HG02623 (cell line): ENCODE results near the gene NLK.
"Not testable (repeated sequence)": the region's sequence is repeated elsewhere in the genome, so short reads cannot be mapped to it uniquely, and the experiment has no call there.

Source experiments
- ATAC-seq: cut with Tn5 transposase; IDR thresholded peaks from one replicate; pipeline ENCODE4 v1.9.1; 2021; ENCODE audit warnings: moderate library complexity; ENCODE audit not compliant: unreplicated experiment

The NLK gene

GRCh38 chr17:28228109-28228840 is 185.8 kb downstream of the NLK start:
- ATAC-seq, result no peak

- ATAC-seq, result no peak
Observed at GRCh38 chr17:28228986-28229729, 186.7 kb downstream of the NLK start.

- no peak for ATAC-seq
Observed at GRCh38 chr17:28230011-28230410, 187.5 kb downstream of the NLK start.

GRCh38 chr17:28230607-28231006 is 188.1 kb downstream of the NLK start:
- not testable (repeated sequence) for ATAC-seq

- ATAC-seq, result not testable (repeated sequence)
Observed at GRCh38 chr17:28231624-28232023, 189.1 kb downstream of the NLK start.

- not testable (repeated sequence) for ATAC-seq
Observed at GRCh38 chr17:28232966-28233870, 190.7 kb downstream of the NLK start.

GRCh38 chr17:28233872-28234856 is 191.7 kb downstream of the NLK start:
- ATAC-seq, result not testable (repeated sequence)

GRCh38 chr17:28235066-28235700 is 192.7 kb downstream of the NLK start:
- not testable (repeated sequence) for ATAC-seq

GRCh38 chr17:28236033-28236653 is 193.7 kb downstream of the NLK start:
- ATAC-seq, result not testable (repeated sequence)

- ATAC-seq, result not testable (repeated sequence)
Observed at GRCh38 chr17:28238547-28239270, 196.2 kb downstream of the NLK start.

GRCh38 chr17:28239271-28239624 is 196.8 kb downstream of the NLK start:
- ATAC-seq, result no peak

- no peak for ATAC-seq
Observed at GRCh38 chr17:28240688-28241340, 198.3 kb downstream of the NLK start.

- ATAC-seq, result no peak
Observed at GRCh38 chr17:28242791-28243190, 200.3 kb downstream of the NLK start.

GRCh38 chr17:28243268-28243667 is 200.8 kb downstream of the NLK start:
- not testable (repeated sequence) for ATAC-seq

GRCh38 chr17:28244446-28244845 is 202.0 kb downstream of the NLK start:
- ATAC-seq, result no peak
